ENCODE results near the gene EPAS1. TPM values are rescaled to one million over a fixed set of nuclear protein-coding genes. Genes with fewer than 3 reads are reported as not detected.

EPAS1 gene
- total RNA-seq, 1 donor from 2014 or later = 0.15 TPM

GRCh38 chr2:46268196-46268595 lies 29.0 kb upstream of the EPAS1 start:
- Histone ChIP-seq H4K20me1 (ENCODE audit: low read depth) (no peaks in the 10 kb centered on the region), H3K4me1 (no peaks in the 10 kb centered on the region), H3K36me3 (no peaks in the 10 kb centered on the region), H3K4me3 (no peak overlapping the region), H3K79me2 (ENCODE audit: low read depth) (no peaks in the 10 kb centered on the region), H3K27ac (no peak overlapping the region), H3K27me3 (no peaks in the 10 kb centered on the region), H3K4me2 (no peak overlapping the region), H3K9me3 (ENCODE audit: low read depth) (no peaks in the 10 kb centered on the region), H3K9ac (no peak overlapping the region), H2AFZ (replicated peaks) (no peak overlapping the region), H3F3A (ENCODE audit: low read depth) (no peaks in the 10 kb centered on the region)
- Mint-ChIP-seq H3K27ac (no peak overlapping the region), H3K36me3 (no peaks in the 10 kb centered on the region), H3K9me3 (no peaks in the 10 kb centered on the region), H3K4me1 (peaks cover 7% of the 10 kb centered on the region), H3K4me3 (no peak overlapping the region), H3K27me3 (ENCODE audit: insufficient read depth, low read depth) (peaks cover 13% of the 10 kb centered on the region)
- TF ChIP-seq EZH2 (IDR thresholded peaks at IDR 0.05) (no peak), EZH2phosphoT487 (IDR thresholded peaks at IDR 0.05) (no peak), CTCF (IDR thresholded peaks at IDR 0.05) (no peak)
- DNase-seq (ENCODE audit: low spot score) = no peak

GRCh38 chr2:46269001-46269400 lies 28.2 kb upstream of the EPAS1 start:
- no peak overlapping the region for H3K9ac ChIP-seq
- H2AFZ ChIP-seq (replicated peaks) = no peak overlapping the region
- Mint-ChIP-seq H3K9me3 (no peaks in the 10 kb centered on the region), H3K27me3 (ENCODE audit: insufficient read depth, low read depth) (peaks cover 9% of the 10 kb centered on the region), H3K4me3 (no peak overlapping the region), H3K27ac (no peak overlapping the region), H3K36me3 (no peaks in the 10 kb centered on the region), H3K4me1 (peaks cover 7% of the 10 kb centered on the region)
- no peaks in the 10 kb centered on the region for H3F3A ChIP-seq (ENCODE audit: low read depth)
- no peaks in the 10 kb centered on the region for H3K36me3 ChIP-seq
- H3K27ac ChIP-seq = no peak overlapping the region
- H3K79me2 ChIP-seq (ENCODE audit: low read depth) = no peaks in the 10 kb centered on the region
- no peaks in the 10 kb centered on the region for H3K4me1 ChIP-seq
- H3K27me3 ChIP-seq = no peaks in the 10 kb centered on the region
- no peaks in the 10 kb centered on the region for H3K9me3 ChIP-seq (ENCODE audit: low read depth)
- no peak for DNase-seq (ENCODE audit: low spot score)
- H3K4me3 ChIP-seq = no peak overlapping the region
- no peaks in the 10 kb centered on the region for H4K20me1 ChIP-seq (ENCODE audit: low read depth)
- TF ChIP-seq EZH2 (IDR thresholded peaks at IDR 0.05) (no peak), EZH2phosphoT487 (IDR thresholded peaks at IDR 0.05) (no peak), CTCF (IDR thresholded peaks at IDR 0.05) (no peak)
- no peak overlapping the region for H3K4me2 ChIP-seq

- TF ChIP-seq EZH2 (IDR thresholded peaks at IDR 0.05) (no peak), CTCF (IDR thresholded peaks at IDR 0.05) (no peak), EZH2phosphoT487 (IDR thresholded peaks at IDR 0.05) (no peak)
- Histone ChIP-seq H3K4me1 (no peaks in the 10 kb centered on the region), H3K4me3 (no peak overlapping the region), H3K9ac (no peak overlapping the region), H3K79me2 (ENCODE audit: low read depth) (no peaks in the 10 kb centered on the region), H3K4me2 (no peak overlapping the region), H3K36me3 (no peaks in the 10 kb centered on the region), H2AFZ (replicated peaks) (no peak overlapping the region), H3K27ac (no peak overlapping the region), H4K20me1 (ENCODE audit: low read depth) (no peaks in the 10 kb centered on the region), H3K9me3 (ENCODE audit: low read depth) (no peaks in the 10 kb centered on the region), H3K27me3 (no peaks in the 10 kb centered on the region), H3F3A (ENCODE audit: low read depth) (no peaks in the 10 kb centered on the region)
- Mint-ChIP-seq H3K4me1 (peaks cover 7% of the 10 kb centered on the region), H3K4me3 (no peak overlapping the region), H3K27ac (no peak overlapping the region), H3K27me3 (ENCODE audit: insufficient read depth, low read depth) (peaks cover 9% of the 10 kb centered on the region), H3K36me3 (no peaks in the 10 kb centered on the region), H3K9me3 (no peaks in the 10 kb centered on the region)
- DNase-seq (ENCODE audit: low spot score) = no peak
Observed at GRCh38 chr2:46269544-46270273, 27.5 kb upstream of the EPAS1 start.
